Esophagus muscularis mucosa (tissue), 3 donors: ENCODE measurements around the gene CHAT.

ENCODE experiments used
- CTCF ChIP-seq, 3 experiments: fragments of 200-600 bp in 2 of 3; fragments of 450-650 bp in 1 of 3; sonication (generic) in 2 of 3; IDR thresholded peaks; one replicate each; pipeline ENCODE4 v1.5.1; 2017 to 2019; ENCODE audit warnings: antibody characterized with exemption in 3 of 3, mild to moderate bottlenecking in 2 of 3, moderate library complexity in 1 of 3
- POLR2A ChIP-seq: fragments of 450-650 bp; IDR thresholded peaks from one replicate; pipeline ENCODE4 v1.6.1; 2017; ENCODE audit warnings: antibody characterized with exemption, moderate library complexity, mild to moderate bottlenecking, low read depth

- TF ChIP-seq CTCF (IDR thresholded peaks at IDR 0.05) (no peak), POLR2A (no peak)
Measured at GRCh38 chr10:49585387-49585786, 28.4 kb upstream of the CHAT start.
